Lower lobe of right lung (tissue), 2 donors: ENCODE data around the gene PRPS2. TPM values are rescaled to one million over a fixed set of nuclear protein-coding genes. Genes with fewer than 3 reads are reported as not detected.

ENCODE experiments used
- ATAC-seq, 2 donors: fragments of 200-7000 bp; cut with Tn5 transposase; one replicate each; pipeline ENCODE4 v1.9.1; 2020 to 2022; ENCODE audit warnings: mild to moderate bottlenecking in 2 of 2, moderate library complexity in 2 of 2
- DNase-seq: peaks from one replicate; pipeline ENCODE4 v3.0.0-alpha.2; 2020
- H3K27ac ChIP-seq: fragments of 200-600 bp; one replicate; pipeline ENCODE4 v1.8.0; 2022
- H3K27me3 ChIP-seq: fragments of 200-600 bp; one replicate; pipeline ENCODE4 v1.8.0; 2022; ENCODE audit warnings: low read depth
- H3K36me3 ChIP-seq: fragments of 200-600 bp; one replicate; pipeline ENCODE4 v1.8.0; 2022; ENCODE audit warnings: mild to moderate bottlenecking
- H3K4me1 ChIP-seq: fragments of 200-600 bp; one replicate; pipeline ENCODE4 v1.8.0; 2022
- H3K4me3 ChIP-seq: fragments of 200-600 bp; one replicate; pipeline ENCODE4 v1.8.0; 2022; ENCODE audit warnings: mild to moderate bottlenecking
- H3K9me3 ChIP-seq: fragments of 200-600 bp; one replicate; pipeline ENCODE4 v1.8.0; 2022
- CTCF ChIP-seq: fragments of 200-600 bp; IDR thresholded peaks from one replicate; pipeline ENCODE4 v1.8.0; 2022; ENCODE audit warnings: antibody characterized with exemption, mild to moderate bottlenecking
- intact Hi-C: fragments of 100-400 bp; cut with DNase I; formaldehyde crosslinking; loops from one replicate; pipeline ENCODE4 v1.11.0; 2022
- total RNA-seq: library from RNA; stranded (reverse); fragmentation: NEBNext Ultra II Directional; extraction: Animal tissue kit (Norgen Biotek cat#: 25700); gene quantifications from one replicate; pipeline ENCODE4 v1.2.1, GENCODE V29; 2021
- donor health status: DM: no; HTN: yes; CAD: no; lungs with severe emphysema.

The PRPS2 gene
- total RNA-seq, 1 donor from 2014 or later = 26.3 TPM

- intact Hi-C loops = no loop called here
- DNase-seq (no peak), ATAC-seq (no peak)
- Histone ChIP-seq H3K27ac (no peak overlapping the region), H3K36me3 (no peaks in the 10 kb centered on the region), H3K9me3 (no peaks in the 10 kb centered on the region), H3K4me3 (no peak overlapping the region), H3K27me3 (no peaks in the 10 kb centered on the region), H3K4me1 (no peaks in the 10 kb centered on the region)
- TF ChIP-seq CTCF = no peak
Observed at GRCh38 chrX:12794654-12795053, 3.4 kb downstream of the PRPS2 start.

GRCh38 chrX:12798601-12799000 lies 7.4 kb downstream of the PRPS2 start:
- no peak for TF ChIP-seq CTCF
- intact Hi-C loops = no loop called here

GRCh38 chrX:12799118-12799517 lies 7.9 kb downstream of the PRPS2 start:
- TF ChIP-seq CTCF = no peak
- H3K4me1 ChIP-seq = no peaks in the 10 kb centered on the region
- no peaks in the 10 kb centered on the region for H3K27me3 ChIP-seq
- intact Hi-C loops = no loop called here
- no peak overlapping the region for H3K27ac ChIP-seq
- ATAC-seq (no peak), DNase-seq (no peak)
- H3K9me3 ChIP-seq = no peaks in the 10 kb centered on the region
- peaks cover 3% of the 10 kb centered on the region for H3K36me3 ChIP-seq
- no peak overlapping the region for H3K4me3 ChIP-seq

More at GRCh38 chrX:12798601-12799000, 7.4 kb downstream of the PRPS2 start:
- no peaks in the 10 kb centered on the region for H3K4me1 ChIP-seq
- no peak overlapping the region for H3K27ac ChIP-seq
- H3K4me3 ChIP-seq = no peak overlapping the region
- ATAC-seq (no peak), DNase-seq (no peak)
- H3K36me3 ChIP-seq = peaks cover 1% of the 10 kb centered on the region
- H3K27me3 ChIP-seq = no peaks in the 10 kb centered on the region
- H3K9me3 ChIP-seq = no peaks in the 10 kb centered on the region

- no peaks in the 10 kb centered on the region for H3K9me3 ChIP-seq
- H3K36me3 ChIP-seq = peaks cover 3% of the 10 kb centered on the region
- no peak for TF ChIP-seq CTCF
- ATAC-seq = no peak
- H3K4me1 ChIP-seq = no peaks in the 10 kb centered on the region
- intact Hi-C loops = no loop called here
- H3K27me3 ChIP-seq = no peaks in the 10 kb centered on the region
- no peak overlapping the region for H3K27ac ChIP-seq
- DNase-seq = no peak
- H3K4me3 ChIP-seq = no peak overlapping the region
Observed at GRCh38 chrX:12802741-12803140, 11.5 kb downstream of the PRPS2 start.

- ATAC-seq = no peak
Observed at GRCh38 chrX:12804655-12805054, 13.4 kb downstream of the PRPS2 start.

More at GRCh38 chrX:12804655-12805054, 13.4 kb downstream of the PRPS2 start:
- Histone ChIP-seq H3K36me3 (peaks cover 3% of the 10 kb centered on the region), H3K27ac (no peak overlapping the region), H3K4me3 (no peak overlapping the region), H3K4me1 (no peaks in the 10 kb centered on the region), H3K27me3 (no peaks in the 10 kb centered on the region), H3K9me3 (no peaks in the 10 kb centered on the region)
- DNase-seq = no peak
- TF ChIP-seq CTCF = no peak
- intact Hi-C loops = no loop called here
